GM12865 (cell line): Measurements from ENCODE around the gene LPIN1.

Experiments used
- DNase-seq: peaks from one replicate; pipeline ENCODE4 v3.0.0; 2010; ENCODE audit warnings: low read depth
- H3K4me3 ChIP-seq: 2 replicates; pipeline ENCODE4 v1.5.1; 2011; ENCODE audit warnings: mild to moderate bottlenecking, low read depth, low read length, control low read depth
- CTCF ChIP-seq: IDR thresholded peaks from 2 replicates; pipeline ENCODE4 v1.5.1; 2011; ENCODE audit warnings: low read length, control low read depth, low read depth, inconsistent platforms; ENCODE audit not compliant: insufficient read depth; ENCODE audit errors: missing control alignments

LPIN1 gene

DNA sequence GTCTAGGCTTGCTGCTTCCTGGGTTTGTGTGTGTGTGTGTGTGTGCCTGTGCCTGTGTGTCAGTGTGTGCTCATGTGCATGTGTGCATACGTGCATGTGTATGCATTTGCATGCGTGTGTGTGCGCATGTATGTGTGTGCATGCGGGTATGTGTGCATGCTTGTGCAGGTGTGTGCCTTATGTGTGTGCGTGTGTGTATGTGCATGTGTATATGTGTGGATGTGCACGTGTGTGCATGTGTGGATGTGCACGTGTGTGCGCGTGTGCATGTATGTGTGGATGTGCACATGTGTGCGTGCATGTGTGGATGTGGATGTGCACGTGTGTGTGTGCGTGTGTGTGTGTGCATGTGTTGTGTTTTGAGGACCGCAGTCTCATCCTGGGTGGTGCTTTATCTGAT lies 42.8 kb downstream of the LPIN1 start:
- TF ChIP-seq CTCF = no peak
- no peak overlapping the region for H3K4me3 ChIP-seq
- DNase-seq = no peak

DNA sequence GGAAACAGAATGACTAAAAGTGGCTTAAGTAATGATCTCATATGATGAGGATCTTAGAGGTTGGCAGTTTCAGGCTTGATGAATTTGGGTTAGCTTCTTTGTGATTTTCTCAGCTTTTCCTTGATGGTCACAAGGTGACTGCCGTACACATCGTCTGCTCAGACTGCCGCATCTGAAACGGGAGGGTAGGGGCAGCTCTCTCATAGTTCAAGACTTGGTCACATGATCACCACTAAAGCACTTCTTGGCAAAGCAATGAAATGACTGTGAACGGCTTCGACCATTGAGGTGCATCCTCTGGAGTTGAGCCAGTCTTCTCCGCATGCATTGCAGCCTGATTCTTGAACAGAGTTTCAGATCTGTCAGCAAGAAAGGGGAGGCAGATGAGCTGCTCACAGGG lies 43.8 kb downstream of the LPIN1 start:
- DNase-seq = no peak
- TF ChIP-seq CTCF = no peak
- no peak overlapping the region for H3K4me3 ChIP-seq

DNA sequence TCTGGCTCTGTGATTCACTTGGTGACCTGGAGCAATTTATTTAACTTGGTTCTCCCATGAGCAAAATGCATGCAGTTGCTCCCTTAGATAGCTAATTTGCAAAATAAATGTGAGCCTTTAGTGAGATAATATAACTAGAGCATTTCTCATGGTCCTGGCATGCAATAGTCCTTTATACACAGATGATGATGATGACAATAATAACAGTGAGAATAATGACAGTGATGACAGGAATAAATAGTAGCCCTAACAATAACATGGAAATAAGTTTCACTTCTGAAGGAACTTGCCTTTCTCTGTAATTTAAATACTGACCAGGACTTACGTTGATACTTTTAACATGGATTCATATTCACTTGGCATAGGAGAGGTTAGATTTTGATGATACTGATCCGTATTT lies 49.2 kb downstream of the LPIN1 start:
- no peak for DNase-seq
- no peak for TF ChIP-seq CTCF
- no peak overlapping the region for H3K4me3 ChIP-seq

DNA sequence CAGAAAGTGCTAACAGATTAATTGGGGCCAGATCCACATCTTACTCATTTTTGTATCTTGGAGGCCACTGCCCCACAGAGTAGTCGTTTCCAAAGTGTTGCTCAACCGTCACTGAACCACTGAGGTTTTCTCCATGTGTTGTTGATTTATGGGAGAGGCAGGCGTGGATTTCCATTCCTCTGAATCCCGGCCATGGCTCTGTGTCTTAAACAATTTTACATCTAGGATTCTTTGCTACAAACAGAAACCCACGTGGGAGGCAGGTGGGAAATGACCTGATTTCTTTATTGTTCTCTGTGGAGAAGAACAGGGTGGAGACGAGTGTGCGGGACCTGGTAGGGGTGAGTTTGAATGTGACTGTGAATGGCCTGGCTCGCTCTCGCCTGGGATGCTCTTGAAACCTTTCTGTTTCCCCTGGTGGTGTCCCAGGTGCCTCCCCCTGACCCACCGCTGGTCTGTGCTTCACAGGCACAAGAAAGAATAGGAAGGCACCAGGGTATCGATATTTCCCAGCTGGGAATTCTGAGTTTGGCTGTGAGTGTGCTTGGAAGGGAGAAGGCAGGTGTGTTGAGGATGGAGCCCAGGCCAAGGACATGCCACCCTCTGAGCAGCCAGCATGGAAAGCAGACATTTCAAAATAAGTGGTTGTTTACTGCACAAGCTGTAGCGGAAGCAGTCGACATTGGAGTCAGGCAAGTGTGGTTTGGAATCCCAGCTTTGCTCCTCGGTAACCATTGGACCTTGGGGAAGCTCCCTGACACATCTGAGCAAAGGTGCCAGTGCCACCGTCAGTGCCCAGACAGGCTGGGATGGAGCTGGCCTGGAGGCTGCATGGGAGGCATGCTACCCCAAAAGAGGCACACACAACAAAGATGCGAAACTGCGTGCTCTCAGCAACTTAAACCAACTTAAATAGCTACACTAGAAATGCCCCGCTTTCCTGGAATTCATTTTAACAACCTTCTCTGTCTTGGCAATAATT lies 50.0 kb downstream of the LPIN1 start:
- H3K4me3 ChIP-seq = no peak overlapping the region
- TF ChIP-seq CTCF = no peak
- DNase-seq = no peak

DNA sequence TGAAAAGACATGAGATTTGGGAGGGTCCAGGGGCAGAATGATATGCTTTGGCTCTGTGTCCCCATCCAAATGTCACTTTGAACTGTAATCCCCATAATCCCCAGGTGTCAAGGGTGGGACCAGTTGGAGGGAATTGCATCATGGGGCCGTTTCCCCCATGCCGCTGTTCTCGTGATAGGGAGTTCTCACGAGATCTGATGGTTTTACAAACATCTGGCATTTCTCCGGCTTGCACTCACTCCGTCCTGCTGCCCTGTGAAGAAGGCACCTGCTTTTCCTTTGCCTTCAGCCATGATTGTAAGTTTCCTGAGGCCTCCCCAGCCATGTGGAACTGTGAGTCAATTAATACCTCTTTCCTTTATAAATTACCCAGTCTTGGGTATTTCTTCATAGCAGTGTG lies 51.4 kb downstream of the LPIN1 start:
- no peak overlapping the region for H3K4me3 ChIP-seq
- no peak for TF ChIP-seq CTCF
- DNase-seq = no peak

DNA sequence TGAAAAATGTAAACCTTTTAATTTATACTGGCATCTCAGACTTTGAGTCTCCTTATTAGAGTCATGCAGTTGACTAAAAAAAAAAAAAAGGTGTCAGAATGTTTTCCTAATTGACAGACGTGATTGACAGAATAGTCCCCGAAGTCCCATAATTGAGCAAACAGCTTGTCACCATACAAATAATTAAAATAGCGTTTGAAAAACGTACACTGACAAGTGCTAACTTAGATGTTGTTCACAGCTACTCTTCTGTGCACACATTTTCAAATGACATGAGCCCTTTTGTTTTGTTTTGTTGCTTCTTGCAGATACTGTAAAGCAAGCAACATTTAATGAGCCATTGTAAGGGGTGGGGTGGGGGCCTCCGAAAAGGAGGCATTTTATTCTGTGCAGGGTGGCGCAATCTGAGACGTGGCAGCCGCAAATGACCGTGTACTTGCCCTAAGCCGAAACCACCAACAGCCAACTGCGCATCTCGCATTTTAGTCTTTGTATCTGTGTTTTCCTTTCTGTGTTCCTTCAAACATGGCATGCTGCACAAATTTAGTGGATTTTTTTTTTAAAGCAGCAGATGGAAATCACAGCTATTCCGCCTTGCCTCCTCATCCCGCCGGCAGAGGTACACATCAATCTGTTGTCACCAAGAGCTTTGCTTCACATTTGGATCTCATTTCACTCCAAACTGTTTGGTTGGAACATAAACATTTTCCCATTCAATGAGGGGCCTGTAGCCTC lies 52.4 kb downstream of the LPIN1 start:
- no peak for DNase-seq
- no peak for TF ChIP-seq CTCF
- no peak overlapping the region for H3K4me3 ChIP-seq

GRCh38 chr2:11799826-11800225 lies 53.4 kb downstream of the LPIN1 start:
- no peak for TF ChIP-seq CTCF
- no peak for DNase-seq
- H3K4me3 ChIP-seq = no peak overlapping the region
